Measurements from ENCODE around the gene PAM.

DNA sequence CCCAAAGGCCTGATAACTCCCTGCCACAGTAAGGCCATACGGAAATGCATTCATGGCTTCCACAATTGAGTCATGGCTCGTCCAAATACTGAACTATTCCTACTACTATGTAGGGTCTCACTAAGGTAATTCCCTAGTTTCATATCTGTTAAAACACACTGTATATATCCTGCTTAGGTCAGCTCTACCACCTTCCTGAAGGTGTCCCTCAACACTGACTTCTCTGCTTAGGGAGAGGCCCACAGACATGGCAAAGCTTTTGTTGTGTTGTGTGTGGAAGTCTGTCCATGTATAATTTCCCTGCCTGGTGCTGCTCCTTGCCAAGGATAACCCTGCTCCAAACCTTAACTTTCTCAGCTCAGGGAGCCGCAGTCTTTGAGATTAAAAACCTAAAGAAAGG is 304.4 kb downstream of the PAM start:
- TF ChIP-seq EP300 (IDR thresholded peaks at IDR 0.05) (no peak), POLR2A (IDR thresholded peaks at IDR 0.05) (no peak)
- TF ChIP-seq, protein P1, sequence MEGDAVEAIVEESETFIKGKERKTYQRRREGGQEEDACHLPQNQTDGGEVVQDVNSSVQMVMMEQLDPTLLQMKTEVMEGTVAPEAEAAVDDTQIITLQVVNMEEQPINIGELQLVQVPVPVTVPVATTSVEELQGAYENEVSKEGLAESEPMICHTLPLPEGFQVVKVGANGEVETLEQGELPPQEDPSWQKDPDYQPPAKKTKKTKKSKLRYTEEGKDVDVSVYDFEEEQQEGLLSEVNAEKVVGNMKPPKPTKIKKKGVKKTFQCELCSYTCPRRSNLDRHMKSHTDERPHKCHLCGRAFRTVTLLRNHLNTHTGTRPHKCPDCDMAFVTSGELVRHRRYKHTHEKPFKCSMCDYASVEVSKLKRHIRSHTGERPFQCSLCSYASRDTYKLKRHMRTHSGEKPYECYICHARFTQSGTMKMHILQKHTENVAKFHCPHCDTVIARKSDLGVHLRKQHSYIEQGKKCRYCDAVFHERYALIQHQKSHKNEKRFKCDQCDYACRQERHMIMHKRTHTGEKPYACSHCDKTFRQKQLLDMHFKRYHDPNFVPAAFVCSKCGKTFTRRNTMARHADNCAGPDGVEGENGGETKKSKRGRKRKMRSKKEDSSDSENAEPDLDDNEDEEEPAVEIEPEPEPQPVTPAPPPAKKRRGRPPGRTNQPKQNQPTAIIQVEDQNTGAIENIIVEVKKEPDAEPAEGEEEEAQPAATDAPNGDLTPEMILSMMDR (IDR thresholded peaks at IDR 0.05): no peak
